ENCODE results near the gene AGTR1.
"Not testable (repeated sequence)": the region's sequence is repeated elsewhere in the genome, so short reads cannot be mapped to it uniquely, and the experiment has no call there.

The AGTR1 gene

DNA sequence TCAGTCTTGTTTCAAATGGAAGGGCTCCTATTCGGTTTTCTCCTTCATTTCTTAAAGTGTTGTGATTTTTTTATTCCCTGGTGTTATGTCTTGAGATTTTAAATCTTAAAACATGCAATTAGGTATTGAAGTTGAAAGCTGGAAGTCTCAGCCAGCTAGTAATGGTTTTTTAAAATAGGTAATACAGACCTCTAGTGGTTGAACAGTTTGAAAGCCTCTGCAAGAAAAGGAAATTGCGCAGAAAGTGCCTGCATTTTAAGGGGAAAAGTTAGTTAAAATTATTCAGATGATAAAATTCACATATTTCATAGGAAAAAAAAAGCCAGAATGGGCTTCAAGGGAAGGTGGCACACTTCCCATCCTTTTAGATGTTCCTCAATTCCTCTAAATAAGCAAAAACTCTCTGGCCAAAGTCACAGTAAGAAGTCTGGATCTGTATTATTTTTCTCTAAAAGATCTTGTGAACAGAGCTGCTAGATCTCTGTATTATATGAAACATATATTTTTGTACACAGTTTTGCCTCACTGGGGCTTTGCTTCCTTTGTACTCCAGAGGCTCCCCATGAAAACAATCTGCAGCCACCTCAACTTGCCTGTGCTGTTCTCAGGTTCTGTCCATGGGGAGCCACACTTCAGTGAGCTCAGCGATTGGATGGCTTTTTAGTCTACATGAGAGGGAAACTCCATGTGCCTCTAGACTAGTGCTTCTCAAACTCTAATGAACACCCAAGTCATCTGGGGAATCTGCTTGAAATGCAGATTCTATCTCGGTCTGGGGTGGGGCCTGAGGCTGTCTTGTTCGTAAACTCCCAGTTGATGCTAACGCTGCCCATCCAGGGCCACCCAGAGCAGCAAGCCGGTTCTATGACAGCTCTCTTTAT is 21.5 kb downstream of the AGTR1 start:
- DNase-seq (ENCODE audit: low spot score), result no peak

DNA sequence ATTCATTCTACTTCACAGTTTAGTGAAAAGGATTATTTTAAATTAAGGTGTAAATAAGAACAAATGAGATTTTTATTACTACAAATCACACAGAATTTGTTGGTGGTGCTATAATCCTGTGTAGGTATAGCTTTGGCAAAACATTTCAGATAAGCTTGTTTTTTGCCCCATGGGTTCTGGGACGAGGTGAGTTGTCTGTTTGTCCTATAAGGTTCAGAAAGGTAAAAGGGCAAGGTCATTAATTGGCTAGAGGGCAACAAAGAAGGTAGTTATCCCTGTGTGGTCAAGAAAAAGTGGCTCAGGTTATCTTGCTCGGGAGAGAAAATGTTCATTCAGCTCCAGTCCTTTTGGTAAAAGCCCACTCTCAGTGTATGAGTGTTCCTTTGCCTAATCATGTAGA is 23.2 kb downstream of the AGTR1 start:
- DNase-seq (ENCODE audit: low spot score), result no peak

DNA sequence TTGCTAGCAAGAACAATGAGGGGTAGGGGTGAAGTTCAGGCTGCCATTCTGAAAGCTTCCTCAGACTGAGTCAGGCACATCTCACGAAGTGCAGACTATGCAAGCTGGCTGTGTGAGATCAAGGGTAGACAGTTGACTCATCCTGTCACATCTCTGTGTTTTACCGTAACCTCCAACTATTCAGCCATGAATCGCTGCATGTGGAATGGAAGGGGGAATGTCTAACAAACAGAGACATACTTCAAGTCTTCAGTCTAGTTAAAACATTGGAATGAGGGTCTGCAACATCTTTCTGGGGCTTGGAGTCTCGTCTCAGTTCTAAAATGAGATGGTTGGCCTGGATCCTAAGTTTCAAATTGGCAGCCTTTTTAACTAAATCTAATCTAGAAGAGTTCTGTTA is 25.9 kb downstream of the AGTR1 start:
- no peak for DNase-seq (ENCODE audit: low spot score)

DNA sequence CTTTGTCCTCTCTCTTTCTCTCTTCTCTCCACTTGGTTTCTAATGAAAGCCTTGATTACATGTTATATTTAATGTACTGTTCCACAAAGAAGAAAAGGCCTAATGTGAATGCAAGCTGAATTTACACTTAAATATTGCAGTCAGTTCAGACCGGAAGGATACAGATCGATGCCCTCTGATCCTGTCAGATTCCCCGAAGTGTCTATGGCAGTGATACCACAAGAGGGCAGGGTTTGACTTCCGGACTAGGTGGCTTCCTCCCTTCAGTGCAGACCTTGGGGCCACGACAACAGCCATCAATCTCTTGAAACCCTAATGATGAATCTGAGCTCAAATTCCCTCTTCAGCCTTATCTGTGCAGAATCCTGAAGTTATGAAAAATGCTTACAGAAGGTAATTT is 29.5 kb downstream of the AGTR1 start:
- no peak for DNase-seq (ENCODE audit: low spot score)

DNA sequence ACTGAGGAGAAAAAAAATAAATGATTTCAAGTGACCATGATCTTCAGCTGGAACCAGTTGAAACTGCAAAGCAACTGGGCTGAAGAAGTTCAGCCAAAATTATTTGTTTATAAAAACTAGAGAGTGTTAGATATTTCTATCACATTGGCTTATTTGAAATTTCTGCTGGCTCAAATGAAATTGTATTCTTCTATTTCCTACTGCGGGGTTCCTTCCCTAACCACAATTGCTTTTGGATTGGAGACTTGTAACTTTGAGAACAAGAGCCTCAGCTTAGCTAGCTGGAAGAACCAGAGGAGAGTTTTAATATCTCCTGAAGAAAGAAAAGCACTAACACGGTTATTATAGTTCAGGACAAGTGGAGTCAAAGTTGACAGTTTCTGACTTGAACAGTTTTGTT is 31.1 kb downstream of the AGTR1 start:
- DNase-seq (ENCODE audit: low spot score), result no peak

DNA sequence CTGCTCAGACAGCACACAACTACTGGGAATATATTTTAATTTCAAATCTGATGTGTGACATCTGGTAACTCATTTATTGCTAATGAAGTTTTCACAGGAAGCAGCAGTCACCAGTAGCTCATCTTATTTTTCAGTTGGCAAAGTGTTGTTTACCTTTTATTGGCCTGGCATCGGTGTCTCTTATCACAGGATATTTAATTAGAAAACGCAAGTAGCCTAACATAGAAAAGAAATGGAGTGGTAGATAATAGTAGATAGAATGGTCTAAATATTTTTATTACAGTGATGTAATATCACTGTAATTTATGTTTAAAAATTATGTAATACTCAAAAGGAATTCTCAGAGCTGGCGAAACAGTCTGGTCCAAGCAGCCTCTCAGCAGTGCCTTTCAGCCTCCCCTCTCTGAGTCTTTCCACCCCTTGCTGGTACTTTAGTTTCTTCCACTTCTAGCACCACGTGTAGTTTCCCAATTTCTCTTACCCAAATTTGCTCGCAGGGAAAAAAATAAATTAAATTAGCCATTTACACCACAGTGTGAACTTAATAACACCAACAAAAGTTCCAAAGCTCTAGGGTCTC is 31.9 kb downstream of the AGTR1 start:
- no peak for DNase-seq (ENCODE audit: low spot score)

DNA sequence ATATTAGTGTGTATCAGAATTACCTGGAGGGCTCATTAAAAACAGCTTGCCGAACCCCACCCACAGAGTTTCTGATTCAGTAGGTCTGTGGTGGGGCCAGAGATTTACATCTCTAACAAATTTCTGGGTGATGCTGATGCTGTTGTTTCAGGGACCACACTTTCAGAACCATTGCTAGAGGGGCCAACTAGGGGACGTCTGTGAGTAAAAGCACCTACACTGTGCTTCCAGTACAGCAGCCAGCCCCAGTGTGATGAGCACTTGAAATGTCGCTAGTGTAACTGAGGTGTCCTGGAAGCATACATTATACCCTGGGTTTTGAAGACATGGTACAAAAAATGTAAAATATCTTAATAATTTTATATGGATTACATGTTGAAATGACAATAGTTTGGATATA is 33.0 kb downstream of the AGTR1 start:
- DNase-seq (ENCODE audit: low spot score), result no peak

DNA sequence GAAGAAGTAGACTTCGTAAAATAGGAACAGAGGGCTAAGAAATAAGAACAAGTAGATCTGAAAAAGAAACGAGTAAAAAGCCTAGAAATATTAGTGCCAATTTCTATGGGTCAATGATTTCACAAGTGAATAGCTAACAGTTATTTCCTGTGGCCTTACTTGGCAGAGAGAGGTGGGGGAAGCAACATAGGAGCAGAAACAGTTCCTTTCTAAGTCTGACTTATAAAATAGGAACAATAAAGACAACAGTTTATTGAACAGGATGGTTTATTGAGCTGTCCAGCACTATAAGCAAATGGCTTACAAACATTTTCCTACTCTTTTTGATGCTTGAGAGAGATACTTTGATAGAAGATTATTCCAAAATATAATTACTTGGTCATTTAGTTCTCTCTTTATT is 37.9 kb downstream of the AGTR1 start:
- no peak for DNase-seq (ENCODE audit: low spot score)

DNA sequence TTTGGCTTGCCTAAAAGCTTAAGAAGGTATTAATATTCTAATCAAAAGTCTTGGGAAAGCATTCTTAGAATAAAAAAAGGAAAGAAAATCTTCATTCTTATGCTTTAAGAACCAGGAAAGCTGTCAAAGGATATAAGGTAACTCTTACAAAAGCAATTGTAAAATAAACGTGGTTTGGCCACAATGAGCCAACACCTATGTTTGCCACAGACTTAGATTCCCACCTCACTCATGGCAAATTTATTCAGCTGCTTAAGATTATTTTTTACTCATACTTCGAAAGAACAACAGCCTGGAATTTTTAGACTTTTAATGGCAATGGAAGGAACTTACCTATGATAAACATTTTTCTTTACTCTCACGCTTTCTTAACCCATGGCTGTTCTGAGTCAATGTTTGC is 38.4 kb downstream of the AGTR1 start:
- no peak for DNase-seq (ENCODE audit: low spot score)

DNA sequence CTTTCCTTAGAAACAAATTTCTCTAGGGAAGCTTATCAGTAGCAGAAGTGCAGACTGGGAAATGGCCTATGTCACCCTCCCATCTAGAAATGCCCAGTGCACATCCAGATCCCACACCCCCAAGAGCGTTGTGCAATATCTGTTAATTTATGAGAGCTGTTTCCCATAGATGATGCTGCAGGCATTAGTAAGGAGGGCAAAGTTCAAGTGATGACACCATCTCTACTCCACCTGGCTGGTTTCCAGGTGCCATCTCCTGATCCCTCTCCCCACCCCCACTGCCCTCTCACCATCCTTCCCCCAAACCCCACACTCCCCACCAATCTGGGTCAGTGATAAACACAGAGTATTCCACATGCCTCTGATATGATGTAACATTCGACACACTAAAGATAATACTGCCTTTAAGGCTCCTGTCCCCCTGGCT is 39.4 kb downstream of the AGTR1 start:
- DNase-seq (ENCODE audit: low spot score), result no peak

DNA sequence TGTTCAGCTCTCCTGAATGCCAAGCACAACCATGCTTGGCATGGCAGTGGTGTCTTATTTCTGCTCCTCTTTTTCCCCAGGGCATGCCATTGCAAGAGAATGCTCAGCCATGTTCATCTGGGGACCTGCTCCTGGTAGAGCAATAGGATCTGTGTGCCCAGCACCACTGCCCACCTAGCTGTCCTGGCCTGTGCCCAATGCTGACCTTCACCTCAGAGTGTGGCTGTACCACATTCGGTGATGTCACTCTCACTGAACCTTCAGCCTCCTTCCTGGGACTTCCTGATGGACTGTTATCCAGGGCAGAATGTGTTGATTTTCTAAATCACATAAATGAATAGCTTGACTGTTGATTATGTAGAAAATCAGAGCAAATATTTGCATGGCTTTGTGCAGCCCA is 42.0 kb downstream of the AGTR1 start:
- DNase-seq (ENCODE audit: low spot score), result no peak

DNA sequence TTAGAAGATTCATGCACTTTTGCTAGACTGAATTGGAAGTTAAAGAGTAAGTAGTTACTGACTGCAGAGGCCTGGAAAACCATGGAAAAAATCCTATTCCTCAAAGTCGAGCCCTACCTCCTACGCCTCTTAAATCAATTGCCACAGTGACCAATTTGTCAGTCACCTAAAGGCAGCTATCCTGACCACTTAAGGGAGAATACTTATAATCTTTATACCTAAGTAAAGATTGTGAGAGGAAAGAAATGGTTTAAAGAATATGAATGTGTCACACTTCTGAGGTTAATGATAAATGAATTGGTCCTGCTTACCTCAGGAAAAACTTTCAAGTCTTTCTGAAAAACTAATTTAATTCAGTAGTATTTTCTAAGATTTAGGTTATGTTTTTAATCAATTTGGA is 42.6 kb downstream of the AGTR1 start:
- no peak for DNase-seq (ENCODE audit: low spot score)

DNA sequence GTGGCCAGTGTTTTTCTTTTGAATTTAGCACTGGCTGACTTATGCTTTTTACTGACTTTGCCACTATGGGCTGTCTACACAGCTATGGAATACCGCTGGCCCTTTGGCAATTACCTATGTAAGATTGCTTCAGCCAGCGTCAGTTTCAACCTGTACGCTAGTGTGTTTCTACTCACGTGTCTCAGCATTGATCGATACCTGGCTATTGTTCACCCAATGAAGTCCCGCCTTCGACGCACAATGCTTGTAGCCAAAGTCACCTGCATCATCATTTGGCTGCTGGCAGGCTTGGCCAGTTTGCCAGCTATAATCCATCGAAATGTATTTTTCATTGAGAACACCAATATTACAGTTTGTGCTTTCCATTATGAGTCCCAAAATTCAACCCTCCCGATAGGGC is 43.5 kb downstream of the AGTR1 start:
- no peak for DNase-seq (ENCODE audit: low spot score)

DNA sequence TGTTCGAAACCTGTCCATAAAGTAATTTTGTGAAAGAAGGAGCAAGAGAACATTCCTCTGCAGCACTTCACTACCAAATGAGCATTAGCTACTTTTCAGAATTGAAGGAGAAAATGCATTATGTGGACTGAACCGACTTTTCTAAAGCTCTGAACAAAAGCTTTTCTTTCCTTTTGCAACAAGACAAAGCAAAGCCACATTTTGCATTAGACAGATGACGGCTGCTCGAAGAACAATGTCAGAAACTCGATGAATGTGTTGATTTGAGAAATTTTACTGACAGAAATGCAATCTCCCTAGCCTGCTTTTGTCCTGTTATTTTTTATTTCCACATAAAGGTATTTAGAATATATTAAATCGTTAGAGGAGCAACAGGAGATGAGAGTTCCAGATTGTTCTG is 44.4 kb downstream of the AGTR1 start:
- DNase-seq (ENCODE audit: low spot score), result no peak

DNA sequence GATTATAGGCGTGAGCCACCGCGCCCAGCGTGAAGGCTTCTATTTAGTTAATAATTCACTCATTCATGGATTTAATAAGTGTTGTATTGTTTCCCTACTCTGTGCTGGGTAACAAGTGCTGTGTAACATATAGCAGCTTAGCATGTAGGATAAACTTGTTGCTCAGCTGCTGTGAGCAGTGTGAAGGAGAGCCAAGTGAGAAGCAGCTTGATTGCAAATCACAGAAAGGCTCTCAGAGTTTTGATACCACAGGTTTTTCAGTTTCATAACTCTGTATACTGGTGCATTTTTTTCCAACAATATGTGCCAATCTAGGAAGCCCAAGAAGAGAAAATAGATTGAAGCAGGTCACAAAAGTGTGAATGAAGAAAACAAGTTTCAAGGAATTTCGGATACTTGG is 48.4 kb downstream of the AGTR1 start:
- DNase-seq (ENCODE audit: low spot score), result no peak

DNA sequence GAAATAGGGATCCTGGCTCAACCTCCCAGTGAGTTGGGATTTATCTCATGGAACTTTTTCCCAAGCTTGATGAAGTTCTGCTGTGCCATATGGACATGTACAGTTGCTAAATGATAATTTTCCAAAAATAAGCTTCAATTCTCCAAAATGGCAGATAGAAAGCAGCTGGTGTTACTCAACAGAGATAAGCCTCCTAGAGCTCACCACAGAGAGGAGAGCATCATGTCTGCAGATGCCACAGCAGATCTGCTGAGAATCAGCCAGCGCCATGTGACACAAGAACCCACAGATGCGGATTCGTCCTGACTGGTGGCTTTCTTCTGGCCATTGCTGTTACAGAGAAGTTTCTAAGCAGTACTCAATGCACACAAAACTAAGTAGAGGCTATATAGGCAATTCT is 50.6 kb downstream of the AGTR1 start:
- DNase-seq (ENCODE audit: low spot score), result no peak

DNA sequence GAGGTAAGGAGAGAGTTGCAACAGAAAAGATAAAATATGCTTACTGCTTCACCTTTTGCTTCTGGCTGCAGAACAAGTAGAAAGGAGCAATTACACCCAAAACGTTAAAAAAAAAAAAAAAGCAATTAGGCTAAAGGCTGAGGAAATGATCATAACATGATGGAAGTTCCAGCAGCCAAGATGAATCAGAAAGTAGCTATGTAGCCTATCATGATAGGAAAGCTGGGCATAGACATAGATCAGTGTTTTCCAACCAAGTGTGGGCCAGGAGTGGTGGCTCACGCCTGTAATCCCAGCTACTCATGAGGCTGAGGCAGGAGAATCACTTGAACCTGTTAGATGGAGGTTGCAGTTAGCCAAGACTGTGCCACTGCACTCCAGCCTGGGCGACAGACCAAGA is 52.6 kb downstream of the AGTR1 start:
- DNase-seq (ENCODE audit: low spot score), result no peak

DNA sequence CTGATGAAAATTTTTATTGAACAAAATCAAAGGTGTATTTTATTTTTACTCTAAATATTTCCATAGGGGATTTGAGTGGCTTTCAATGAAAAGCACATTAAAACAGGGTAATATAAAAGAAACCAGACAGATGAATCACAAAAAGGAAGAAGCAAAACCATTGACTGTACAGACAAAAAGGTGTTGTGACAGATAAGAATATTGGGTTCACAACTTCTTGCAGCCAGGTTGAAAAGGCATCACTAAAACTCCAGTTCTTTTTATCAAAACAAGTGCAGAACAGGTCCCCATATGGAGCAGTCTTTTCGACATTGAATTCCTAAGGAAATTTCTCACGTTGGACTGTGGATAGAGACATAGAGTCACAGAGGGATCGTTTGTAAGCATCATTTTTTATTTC is 53.8 kb downstream of the AGTR1 start:
- no peak for DNase-seq (ENCODE audit: low spot score)

DNA sequence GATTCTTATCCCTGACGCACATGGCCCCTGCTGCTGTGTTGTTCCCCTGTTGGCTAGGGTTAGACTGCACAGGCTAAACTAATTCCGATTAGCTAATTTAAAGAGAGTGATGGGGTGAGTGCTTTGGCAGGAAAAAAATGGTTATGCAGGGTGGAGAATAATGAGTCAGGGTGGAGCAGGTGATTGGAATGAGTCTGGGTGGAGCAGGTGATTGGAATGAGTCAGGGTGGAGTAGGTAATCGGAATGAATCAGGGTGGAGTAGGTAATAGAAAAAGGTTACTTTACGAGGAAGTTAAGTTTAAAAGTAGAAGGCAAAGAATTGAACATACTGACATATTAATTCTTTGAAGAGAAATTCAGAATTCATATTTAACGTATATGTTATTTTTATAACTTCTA is 55.7 kb downstream of the AGTR1 start:
- not testable (repeated sequence) for DNase-seq (ENCODE audit: low spot score)

DNA sequence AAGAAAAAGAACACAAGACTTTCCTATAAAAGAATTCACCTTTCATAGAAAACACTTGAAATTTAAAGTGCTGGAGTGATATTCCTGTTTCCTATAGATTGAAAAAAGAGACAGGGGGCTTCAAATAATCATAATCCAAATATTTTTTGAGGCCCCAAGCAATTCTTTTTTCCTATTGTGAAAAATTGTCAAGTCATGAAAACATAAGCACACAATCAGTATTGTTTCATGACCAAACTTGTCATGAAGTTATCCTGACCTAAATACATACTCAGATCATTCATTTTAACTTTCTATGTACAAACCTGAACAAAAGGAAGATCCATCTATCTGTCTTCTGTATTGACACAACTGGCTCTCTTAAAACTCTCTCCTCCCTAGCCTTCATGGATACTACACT is 57.9 kb downstream of the AGTR1 start:
- no peak for DNase-seq (ENCODE audit: low spot score)

DNA sequence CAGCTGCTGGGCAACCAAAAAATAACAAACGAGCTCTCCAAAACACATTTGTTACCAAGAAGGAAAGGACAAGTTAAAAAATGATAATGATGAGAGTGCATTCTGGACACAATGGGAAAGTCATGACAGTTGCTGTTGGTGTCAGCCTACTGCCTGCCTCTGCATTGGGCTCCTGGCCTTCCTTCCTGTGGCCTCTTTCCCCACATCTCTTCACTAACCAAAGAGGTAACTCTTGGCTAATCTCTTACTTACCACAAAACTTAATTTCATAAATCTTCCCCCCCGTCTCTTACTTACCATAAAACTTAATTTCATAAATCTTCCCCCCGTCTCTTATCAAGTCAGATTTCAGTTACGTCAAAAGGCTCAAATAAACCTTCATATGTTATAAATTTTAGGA is 58.6 kb downstream of the AGTR1 start:
- DNase-seq (ENCODE audit: low spot score), result no peak

DNA sequence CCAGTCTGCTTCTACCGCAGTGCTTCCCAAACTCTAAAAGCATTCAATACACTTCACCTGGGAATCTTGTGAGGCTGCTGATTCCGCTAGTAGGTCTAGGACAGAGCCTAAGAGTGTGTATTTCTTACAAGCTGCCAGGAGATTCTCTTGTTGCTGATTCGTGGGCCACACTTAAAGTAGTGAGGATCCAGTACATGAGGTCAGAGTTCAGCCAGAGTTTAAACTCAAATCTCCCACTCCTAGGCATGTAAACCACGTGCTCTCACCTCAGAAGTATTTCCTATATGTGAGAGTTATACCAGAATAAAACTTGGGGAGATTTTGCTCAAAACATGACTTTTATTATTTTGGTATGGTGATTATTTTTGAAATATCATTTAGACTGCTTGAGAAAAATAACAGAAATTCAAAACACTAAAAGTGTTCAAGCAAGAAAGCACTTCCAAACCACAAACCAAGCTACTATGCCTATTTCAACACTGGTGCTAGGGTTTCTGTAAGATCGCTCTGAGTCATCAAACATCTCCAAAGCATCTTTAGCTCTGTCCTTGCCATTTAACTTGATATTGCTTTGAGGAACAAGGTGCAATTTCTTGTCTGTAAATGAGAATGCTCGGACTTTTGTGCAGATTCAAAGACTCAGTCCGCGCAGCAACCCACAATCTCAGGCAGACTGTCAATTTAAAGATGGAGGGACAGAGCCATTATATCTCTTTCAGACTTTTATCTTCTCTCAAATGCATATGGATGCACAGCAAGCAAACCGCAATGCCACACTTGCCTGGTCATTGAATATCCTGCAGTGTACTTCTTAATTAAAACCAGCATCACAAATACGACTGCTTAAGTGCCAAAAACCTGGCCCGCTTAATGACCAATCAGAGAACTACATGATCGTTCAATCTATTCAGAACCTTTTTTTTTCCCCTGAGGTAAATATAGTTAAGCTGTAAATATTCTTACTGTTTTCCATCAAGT is 59.8 kb downstream of the AGTR1 start:
- DNase-seq (ENCODE audit: low spot score), result no peak

All from hematopoietic multipotent progenitor cell treated with erythropoietin and hydrocortisone succinate and interleukin-3 and kit ligand, for 17 days (in vitro differentiated cells).